HG03060 (cell line): ENCODE results near the gene PPARA.
"Not testable (repeated sequence)": the region's sequence is repeated elsewhere in the genome, so short reads cannot be mapped to it uniquely, and the experiment has no call there.

Experiments
- ATAC-seq: cut with Tn5 transposase; IDR thresholded peaks from one replicate; pipeline ENCODE4 v1.9.1; 2021; ENCODE audit warnings: low read depth, moderate number of reproducible peaks; ENCODE audit not compliant: unreplicated experiment

Gene PPARA

DNA sequence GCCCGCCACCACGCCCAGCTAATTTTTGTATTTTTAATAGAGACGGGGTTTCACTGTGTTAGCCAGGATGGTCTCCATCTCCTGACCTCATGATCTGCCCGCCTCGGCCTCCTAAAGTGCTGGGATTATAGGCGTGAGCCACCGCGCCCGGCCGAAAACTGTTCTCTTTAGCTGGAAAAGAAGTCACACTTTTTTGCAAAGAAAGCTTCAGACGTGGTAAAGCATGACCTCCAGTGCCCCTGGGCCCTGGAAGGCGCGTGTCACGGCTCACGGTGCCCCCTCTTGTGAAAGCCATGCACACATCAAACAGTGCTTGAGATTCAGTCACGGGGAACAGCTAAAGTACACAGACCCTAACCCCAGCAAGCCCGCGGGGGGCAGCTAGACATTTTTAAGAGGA lies 48.5 kb downstream of the PPARA start:
- ATAC-seq: not testable (repeated sequence)

- no peak for ATAC-seq
Measured at GRCh38 chr22:46201059-46201757, 50.9 kb downstream of the PPARA start.

DNA sequence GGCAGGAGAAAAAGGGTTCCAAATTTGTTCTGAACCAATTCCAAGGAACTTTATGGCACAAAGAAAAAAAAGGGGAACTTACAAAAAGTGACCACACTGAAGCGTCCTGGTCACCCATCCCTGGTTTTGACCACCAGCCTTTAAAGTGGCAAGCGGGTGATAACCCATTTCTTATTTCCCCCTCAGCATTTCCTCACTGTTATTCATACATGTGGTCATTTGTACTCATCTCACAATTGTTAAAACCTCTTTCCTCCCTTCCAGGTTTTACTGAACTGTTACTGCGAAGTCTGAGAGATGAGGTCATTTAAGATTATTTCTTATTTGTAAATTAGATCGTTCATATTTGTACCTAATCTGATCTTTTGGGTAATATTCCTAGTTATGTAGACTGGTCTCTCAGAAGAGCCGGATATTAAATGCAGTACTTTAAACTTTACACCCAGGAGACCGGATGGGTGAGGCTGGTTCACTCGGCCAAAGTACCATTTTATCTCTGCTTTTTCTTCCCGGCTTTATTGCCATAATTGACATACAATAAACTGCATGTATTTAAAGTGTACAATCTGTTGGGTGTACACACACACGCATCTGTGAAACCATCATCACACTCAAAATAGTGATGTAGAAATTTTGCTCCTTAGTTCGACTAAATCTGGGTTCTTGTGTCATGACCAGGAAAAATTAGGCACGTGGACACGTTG lies 52.7 kb downstream of the PPARA start:
- ATAC-seq: no peak

GRCh38 chr22:46203601-46203980 lies 53.3 kb downstream of the PPARA start:
- ATAC-seq: no peak

- no peak for ATAC-seq
Measured at GRCh38 chr22:46209262-46209661, 58.9 kb downstream of the PPARA start.

DNA sequence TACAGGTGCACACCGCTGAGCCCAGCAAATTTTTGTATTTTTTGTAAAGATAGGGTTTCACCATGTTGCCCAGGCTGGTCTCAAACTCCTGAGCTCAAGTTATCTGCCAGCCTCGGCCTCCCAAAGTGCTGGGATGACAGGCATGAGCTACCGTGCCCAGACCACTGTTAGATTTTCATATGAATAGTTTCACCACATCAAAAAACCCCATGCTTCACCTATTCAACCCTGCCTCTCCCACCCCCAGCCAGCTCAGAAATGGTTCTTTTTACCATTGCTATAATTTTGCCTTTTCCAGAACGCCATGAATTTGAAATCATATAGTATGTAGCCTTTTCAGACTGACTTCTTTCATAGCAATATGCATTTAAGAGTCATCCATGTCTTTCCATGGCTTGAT lies 61.9 kb downstream of the PPARA start:
- no peak for ATAC-seq

GRCh38 chr22:46213052-46213451 lies 62.7 kb downstream of the PPARA start:
- ATAC-seq: no peak

DNA sequence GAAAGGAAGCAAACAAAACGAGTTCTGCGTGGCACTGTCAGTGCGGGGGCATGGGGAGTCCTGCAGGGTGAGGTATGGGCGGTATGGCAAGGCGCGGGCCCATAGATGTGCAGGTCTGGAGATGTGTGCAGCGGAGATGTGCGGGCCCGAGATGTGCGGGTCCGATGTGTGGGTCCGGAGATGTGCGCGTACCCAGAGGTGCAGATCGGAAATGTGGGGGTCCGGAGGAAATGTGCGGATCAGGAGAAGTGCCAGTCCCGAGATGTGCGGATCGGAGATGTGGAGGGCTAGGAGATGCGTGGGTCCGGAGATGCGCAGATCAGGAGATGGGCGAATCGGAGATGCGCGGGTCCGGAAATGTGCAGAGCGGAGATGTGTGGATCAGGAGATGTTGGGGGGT lies 63.8 kb downstream of the PPARA start:
- no peak for ATAC-seq

GRCh38 chr22:46214616-46215015 lies 64.3 kb downstream of the PPARA start:
- no peak for ATAC-seq

GRCh38 chr22:46219636-46220035 lies 69.3 kb downstream of the PPARA start:
- no peak for ATAC-seq

GRCh38 chr22:46220921-46221320 lies 70.6 kb downstream of the PPARA start:
- no peak for ATAC-seq

DNA sequence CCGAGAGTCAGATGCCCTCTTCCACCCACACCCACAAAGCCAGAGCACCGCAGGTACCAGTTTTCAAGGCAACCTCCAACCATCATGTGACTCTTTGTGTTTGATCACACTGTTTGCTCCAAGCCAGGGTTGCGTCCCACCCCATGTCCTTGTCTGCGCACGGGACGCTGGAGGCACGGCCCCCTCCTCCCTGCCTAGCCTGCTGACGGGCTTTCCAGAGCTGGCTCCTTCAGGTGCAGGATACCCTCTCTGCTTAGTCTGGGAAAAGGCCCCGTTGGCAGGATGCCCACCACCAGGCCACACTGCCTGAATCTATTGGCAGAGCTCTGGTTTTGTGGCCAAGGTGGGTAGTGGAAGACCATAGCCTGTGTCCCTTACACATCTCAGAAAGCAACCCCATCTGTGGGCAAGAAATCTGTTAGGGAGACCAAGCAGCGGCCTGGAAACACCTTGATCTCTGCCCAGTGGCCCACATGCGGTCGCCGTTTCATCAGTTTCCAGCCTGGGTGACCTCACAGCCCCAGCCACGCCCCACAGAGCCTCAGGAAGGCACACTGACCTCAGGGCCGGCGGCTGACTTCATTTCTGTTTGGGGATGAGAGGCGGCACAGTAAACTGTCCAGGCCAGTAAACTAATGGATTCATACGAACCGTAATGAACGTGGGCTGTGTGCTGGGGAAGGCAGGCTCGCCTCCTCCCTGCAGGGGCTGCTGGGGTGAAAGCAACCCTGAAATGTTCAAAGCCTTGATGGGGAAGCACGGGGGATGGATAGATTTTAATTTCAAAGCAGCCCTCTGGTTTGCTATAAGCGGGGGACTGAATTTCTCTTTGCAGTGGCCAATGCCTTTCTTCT lies 73.9 kb downstream of the PPARA start:
- no peak for ATAC-seq

DNA sequence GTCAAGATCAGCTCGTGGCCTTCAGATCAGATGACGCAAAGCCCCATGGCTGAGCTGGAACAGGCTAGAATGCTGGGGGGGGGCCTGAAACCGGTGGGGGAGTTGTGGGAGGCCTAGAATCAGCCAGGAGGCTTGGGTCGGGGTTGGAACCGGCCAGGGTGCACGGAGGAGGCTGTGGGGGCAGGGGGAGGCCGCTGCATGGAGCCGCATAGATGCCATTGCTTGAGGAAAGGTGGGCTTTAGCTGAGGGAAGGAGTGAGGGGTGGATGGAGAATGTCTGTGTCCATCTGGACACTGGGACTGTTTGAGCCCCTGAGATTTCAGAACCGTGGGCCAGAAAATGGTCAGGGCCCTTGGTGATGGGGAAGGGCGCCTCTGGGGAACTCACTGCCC lies 74.6 kb downstream of the PPARA start:
- no peak for ATAC-seq

DNA sequence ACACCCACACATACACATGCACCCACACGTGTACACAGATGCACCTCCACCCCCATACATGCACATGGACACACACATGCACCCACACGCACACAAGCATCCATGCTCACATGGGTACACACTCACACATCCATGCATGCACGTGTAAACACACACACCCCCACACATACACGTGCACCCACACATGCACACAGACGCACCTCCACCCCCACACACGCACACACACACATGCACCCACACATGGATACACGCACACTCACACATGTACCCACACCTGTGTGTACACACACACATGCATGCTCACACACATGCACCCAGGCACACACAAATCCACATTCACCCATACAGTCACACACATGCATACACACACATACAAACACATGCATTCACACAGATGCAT lies 75.3 kb downstream of the PPARA start:
- no peak for ATAC-seq

DNA sequence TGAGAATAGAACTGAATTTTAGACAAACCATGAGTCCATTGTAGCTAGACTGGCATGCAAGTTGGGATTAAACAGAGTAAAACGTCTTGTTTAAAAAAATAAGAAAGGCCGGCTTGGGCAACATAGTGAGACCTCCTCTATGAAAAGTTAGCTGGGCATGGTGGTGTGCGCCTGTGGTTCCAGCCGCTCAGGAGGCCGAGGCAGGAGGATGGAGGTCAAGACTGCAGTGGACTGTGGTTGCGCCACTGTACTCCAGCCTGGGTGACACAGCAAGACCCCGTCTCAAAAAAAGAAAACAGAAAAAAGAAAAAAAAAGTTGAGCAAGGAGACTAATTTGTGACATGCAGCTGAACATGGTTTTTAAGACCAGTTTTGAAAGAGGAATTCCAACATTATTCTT lies 76.3 kb downstream of the PPARA start:
- no peak for ATAC-seq

DNA sequence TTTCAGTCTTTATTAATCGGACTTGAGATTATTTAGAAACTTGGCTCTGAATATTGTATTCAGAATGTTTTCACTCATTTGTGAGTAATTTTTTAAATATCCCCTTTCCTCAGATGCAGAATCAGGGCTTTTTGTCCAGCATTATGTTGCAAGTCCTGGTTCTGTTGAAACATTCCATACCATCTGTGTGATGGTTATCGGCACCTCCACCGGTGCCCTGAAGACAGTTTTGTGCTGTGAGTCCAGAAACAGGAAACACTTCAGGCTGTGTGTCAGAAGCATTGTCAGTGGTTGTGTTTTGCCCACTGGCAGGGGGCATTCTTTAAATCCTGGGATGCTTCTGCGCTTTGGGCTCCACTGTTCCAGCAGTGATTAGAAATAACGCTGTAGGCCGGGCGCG lies 79.4 kb downstream of the PPARA start:
- ATAC-seq: no peak

DNA sequence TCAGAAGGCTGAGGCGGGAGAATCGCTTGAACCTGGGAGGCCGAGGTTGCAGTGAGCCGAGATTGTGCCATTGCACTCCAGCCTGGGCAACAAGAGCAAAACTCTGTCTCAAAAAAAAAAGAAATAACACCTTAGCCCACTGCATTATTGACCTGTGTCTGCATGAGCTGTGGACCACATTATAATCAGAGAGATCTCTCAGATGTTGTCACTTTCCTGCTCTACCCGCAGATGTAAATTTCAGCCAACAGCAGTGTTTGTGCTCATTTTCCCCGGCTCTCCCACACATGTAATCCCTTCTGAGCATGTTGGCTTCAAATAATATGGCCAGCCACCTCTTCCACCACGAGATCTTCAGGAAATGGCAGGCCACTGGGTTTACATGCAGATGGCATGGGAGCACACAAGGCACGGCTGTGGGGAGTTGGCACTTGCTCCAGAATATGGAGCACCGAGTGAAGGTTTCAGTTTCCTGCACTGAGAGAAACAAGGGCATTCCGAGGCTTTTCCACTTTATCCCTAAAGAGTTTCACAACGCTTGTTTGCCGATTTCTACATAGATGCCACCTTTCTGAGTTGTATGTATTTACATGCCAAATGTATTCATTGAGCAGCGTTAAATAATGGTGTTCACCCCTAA lies 80.1 kb downstream of the PPARA start:
- no peak for ATAC-seq

GRCh38 chr22:46233231-46233630 lies 82.9 kb downstream of the PPARA start:
- no peak for ATAC-seq

- no peak for ATAC-seq
Measured at GRCh38 chr22:46234969-46235368, 84.6 kb downstream of the PPARA start.

DNA sequence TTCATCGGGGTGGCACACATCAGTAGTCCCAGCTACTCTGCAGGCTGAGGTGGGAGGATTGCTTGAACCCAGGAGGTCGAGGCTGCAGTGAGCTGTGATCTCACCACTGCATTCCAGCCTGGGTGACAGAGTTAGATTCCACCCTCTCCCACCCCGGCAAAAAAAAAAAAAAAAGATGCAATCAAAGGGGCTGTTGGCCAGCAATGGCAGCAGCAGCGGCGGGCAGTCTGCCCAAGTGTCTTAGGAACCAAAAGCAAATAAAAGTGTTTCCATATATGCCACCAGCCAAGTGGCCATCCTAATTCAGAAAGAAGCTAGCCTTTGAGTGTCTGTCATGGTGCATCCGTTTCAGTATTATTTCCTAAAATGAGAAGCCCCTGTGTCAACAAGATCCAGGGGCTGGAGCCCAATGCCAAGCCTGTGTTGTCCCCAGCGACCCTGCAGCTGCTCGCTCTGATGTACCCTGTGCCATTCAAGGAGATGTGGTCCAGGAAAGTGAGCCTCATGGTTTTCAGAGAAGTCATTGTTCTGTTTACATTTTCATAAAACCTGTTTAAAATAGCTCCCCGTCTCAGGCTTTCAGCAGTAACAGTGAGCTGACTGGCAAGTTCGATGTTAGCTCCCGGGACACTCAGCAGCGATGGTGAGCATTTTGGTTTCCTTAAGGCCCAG lies 87.3 kb downstream of the PPARA start:
- ATAC-seq: no peak
